ENCODE data around the gene MEPCE. TPM values are rescaled to one million over a fixed set of nuclear protein-coding genes. Genes with fewer than 3 reads are reported as not detected.
"Not testable (repeated sequence)": the region's sequence is repeated elsewhere in the genome, so short reads cannot be mapped to it uniquely, and the experiment has no call there.

MEPCE gene
- polyA plus RNA-seq, 1 donor from 2014 or later: 19.8 TPM

DNA sequence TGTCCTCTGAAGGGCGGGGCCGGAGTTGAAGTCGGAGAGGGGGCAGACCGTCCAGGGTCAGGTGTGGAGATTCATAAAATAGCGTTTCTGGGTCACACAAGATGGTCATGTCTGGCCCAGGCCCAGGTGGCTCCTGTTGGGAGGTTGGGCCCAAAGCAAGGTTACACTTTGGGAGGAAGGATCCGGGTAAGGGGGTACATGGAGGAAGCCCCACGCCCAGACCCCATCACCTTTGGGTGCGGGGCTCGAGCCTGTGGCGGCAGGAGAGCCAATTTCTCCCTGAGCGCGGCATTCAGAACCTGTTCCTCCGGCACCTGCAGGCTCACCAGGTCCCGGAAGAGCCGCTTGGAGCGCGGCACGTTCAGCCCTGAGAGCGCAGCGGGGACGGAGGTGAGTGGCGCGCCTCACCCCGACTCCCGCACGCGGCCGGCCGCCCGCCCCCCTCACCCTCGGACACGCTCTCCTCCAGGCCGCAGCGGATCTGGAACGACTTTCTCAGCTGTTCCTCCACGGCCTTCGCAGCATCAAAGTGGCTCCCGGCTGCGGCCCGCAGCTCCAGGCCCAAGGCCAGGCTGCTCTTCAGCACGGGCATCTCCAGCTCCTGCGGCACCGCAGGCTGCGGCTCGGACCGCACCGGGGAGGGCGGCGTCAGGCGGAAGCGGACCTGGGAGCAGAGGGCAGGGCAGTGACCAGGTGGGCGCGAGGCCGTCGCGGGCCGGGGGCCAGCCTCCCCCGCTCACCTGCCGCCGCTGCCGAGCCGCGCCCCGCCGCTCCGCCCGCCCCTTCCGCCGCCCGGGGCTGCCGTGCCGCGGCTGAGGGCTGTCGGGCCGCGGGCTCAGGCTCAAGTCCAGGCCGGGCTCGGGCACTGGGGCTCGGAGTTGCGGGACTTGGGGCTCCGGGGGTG lies 6.0 kb downstream of the MEPCE start:
- peaks cover 11 to 32% (median 27%) of the 10 kb centered on the region in 3 donors for H3K4me1 Mint-ChIP-seq
- no peaks in the 10 kb centered on the region for H3K27me3 Mint-ChIP-seq
- peak overlapping the region; percentile 85 to 99 (median 96) for H3K4me3 Mint-ChIP-seq

DNA sequence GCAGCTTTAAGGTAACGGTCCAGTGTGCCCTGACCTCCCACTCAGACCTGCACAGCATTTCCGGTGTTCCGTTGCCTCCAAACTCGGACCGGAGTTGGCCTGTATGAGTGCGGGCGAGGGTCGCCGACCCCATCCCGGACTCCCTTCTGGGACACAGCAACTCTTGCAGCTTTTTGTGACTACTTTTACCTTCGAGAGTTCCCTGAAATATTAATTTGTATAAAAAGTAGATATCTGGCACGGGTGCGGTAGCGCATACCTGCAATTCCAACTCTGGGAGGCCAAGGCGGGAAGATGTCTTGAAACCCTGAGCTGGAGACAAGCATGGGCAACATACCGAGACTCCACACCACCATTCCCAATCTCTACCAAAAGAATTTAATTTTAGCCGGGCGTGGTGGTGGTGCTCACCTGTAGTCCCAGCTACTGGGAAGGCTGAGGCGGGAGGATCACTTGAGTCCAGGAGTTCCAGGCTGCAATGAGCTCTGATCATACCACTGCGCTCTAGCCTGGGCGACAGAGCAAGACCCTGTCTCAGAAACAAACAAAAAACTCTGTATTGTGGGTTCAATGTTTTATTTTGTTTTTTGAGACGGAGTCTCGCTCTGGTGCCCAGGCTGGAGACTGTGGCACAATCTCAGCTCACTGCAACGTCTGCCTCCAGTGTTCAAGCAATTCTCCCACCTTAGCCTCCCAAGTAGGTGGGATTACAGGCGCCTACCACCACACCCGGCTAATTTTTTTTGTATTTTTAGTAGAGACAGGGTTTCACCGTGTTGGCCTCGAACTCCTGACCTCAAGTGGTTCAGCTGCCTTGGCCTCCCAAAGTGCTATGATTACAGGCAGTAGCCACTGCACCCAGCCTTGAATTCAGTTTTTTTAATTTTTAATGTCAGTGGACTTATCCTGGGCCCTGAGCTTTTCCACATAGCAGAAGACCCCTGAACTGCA lies 7.8 kb downstream of the MEPCE start:
- peaks cover 3% of the 10 kb centered on the region for H3K36me3 Mint-ChIP-seq
- H3K9me3 Mint-ChIP-seq: no peaks in the 10 kb centered on the region
- H3K4me1 Mint-ChIP-seq: peaks cover 11 to 21% (median 21%) of the 10 kb centered on the region in 3 donors
- peak overlapping the region; percentile 8 to 99 (median 73) for H3K4me3 Mint-ChIP-seq
- H3K27me3 Mint-ChIP-seq: no peaks in the 10 kb centered on the region
- peak overlapping the region in 2 of 3 donors; percentile 19 to 99 for H3K27ac Mint-ChIP-seq

More for the DNA sequence above, 6.0 kb downstream of the MEPCE start:
- H3K27ac Mint-ChIP-seq: peak overlapping the region; percentile 91 to 99 (median 95)
- H3K36me3 Mint-ChIP-seq: peaks cover 3% of the 10 kb centered on the region
- H3K9me3 Mint-ChIP-seq: no peaks in the 10 kb centered on the region

DNA sequence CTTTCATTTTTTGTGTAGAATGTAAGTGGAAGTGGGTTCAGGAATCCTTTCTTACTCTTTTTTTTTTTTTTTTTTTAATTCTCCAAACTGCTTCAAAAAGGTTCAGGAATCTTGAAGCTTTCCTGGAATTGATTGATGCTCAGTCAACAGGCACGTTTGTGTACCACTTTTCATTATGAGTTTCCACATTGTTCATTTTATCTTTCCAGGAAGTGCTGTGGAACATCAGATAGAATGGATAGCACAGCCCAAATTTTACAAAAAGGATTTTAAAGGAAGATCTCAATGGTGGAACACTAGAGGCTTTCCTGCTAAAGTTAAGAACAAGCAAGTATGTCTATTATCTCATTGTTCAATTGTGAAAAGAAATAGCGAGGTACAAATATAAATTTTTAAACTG lies 8.5 kb downstream of the MEPCE start:
- peak overlapping the region in 2 of 4 donors; percentile 22 to 54 for H3K4me3 Mint-ChIP-seq
- H3K4me1 Mint-ChIP-seq: peaks cover 11 to 19% (median 18%) of the 10 kb centered on the region in 3 donors
- peak overlapping the region in 2 of 3 donors; percentile 19 to 99 for H3K27ac Mint-ChIP-seq
- H3K36me3 Mint-ChIP-seq: peaks cover 3% of the 10 kb centered on the region
- no peaks in the 10 kb centered on the region for H3K9me3 Mint-ChIP-seq
- no peaks in the 10 kb centered on the region for H3K27me3 Mint-ChIP-seq

DNA sequence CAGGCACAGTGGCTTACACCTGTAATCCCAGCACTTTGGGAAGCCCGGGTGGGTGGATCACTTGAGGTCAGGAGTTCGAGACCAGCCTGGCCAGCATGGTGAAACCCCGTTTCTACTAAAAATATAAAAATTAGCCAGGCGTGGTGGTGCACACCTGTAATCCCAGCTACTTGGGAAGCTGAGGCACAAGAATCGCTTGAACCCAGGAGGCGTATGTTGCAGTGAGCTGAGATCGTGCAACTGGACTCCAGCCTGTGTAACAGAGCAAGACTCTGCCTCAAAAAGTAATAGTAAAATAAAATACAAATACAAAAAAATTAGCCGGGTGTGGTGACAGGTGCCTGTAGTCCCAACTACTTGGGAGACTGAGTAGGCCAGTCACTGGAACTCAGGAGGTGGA lies 9.1 kb downstream of the MEPCE start:
- peak overlapping the region in 1 of 4 donors; percentile 26 for H3K4me3 Mint-ChIP-seq
- not testable (repeated sequence) for H3K36me3 Mint-ChIP-seq, H3K27ac Mint-ChIP-seq, H3K9me3 Mint-ChIP-seq, H3K27me3 Mint-ChIP-seq
- H3K4me1 Mint-ChIP-seq: peaks cover 11 to 17% (median 16%) of the 10 kb centered on the region in 3 donors

DNA sequence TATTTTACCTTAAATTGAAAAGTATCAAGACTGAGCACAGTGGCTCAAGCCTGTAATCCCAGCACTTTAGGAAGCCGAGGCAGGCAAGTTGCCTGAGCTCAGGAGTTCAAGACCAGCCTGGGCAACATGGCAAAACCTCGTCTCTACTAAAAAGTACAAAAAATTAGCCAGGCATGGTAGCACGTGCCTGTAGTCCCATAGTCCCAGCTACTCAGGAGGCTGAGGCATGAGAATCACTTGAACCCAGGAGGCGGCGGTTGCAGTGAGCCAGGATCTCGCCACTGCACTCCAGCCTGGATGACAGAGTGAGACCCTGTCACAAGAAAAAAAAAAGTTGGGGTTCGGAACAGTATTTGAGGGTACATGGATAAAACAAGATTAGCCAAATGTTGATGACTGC lies 9.6 kb downstream of the MEPCE start:
- not testable (repeated sequence) for H3K9me3 Mint-ChIP-seq, H3K27ac Mint-ChIP-seq, H3K27me3 Mint-ChIP-seq, H3K36me3 Mint-ChIP-seq
- peak overlapping the region in 1 of 4 donors; percentile 26 for H3K4me3 Mint-ChIP-seq
- peaks cover 11 to 12% (median 11%) of the 10 kb centered on the region in 3 donors for H3K4me1 Mint-ChIP-seq

DNA sequence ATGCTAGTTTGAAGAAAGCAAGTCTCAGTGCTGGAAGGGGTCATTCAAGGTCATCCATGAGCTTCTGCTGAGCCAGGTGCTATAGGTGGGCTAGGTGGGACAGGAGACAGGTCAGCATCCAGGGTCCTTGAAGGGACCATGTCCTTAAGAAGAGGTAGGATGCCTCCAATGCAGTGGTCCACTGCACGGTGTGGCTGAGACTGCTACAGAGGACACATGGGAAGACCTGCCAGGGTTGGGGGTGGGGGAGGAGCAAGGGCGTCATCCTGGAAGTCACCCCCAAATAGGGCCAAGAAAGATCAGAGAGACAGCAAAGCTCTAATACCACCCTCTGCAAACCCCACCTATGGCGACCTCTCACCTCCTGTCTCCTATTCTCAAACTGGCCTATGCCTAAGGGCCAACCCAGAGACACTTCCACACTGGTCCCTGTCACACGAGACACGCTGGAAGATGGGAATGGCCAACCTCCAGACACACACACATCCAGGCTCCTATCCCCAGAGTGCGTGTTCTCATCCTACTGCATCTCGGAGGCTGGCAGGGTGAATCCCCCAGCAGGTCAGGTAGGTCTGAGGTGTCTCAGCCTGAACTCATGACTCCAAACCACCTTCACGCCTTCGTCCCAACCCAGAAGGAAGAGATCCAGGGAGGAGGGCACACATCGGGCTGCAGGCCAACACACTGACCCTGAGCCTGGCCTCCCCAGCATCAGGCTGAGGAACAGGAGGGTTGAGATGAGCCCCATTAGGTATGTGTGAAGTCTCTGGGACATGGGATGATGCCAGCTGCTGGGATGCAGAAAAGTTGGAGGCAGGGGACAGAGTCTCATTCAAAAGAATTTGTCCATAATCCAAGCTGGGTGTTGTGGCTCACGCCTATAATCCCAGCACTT lies 12.3 kb downstream of the MEPCE start:
- no peak overlapping the region for H3K27ac Mint-ChIP-seq
- H3K36me3 Mint-ChIP-seq: no peaks in the 10 kb centered on the region
- H3K9me3 Mint-ChIP-seq: no peaks in the 10 kb centered on the region
- peak overlapping the region in 1 of 4 donors; percentile 44 for H3K4me3 Mint-ChIP-seq
- H3K27me3 Mint-ChIP-seq: no peaks in the 10 kb centered on the region
- H3K4me1 Mint-ChIP-seq: peaks cover 0 to 9% (median 6%) of the 10 kb centered on the region in 3 donors

DNA sequence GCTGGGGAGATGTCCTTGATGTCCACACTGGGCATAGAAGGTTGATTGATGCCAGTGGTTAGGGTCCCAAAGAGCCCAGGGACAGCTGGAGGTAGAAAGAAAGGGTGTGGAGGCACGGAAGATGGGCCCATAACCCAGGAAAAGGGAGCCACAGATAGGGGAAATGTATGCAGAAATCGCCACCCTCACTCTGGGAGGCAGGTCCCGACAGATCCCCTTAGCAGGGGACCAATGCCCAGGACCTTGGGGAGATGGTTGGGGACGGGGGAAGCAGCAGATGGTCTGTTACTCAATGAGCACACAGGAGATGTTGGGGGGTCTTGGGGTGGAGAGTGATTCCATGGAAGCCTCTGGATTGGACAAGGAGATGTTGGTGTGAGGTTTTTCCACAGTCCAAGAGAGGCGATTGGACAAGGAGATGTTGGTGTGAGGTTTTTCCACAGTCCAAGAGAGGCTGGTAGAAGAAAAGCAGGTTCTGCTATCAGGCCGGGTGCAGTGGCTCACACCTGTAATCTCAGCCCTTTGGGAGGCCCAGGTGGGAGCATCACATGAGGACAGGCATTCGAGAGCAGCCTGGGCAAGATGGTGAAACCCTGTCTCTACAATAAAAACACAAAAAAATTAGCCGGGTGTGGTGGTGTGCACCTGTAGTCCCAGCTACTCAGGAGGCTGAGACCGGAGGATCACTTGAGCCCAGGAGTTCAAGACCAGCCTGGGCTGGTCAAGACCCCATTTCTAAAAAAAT lies 13.6 kb downstream of the MEPCE start:
- Mint-ChIP-seq H3K27ac (peak overlapping the region; percentile 33 to 77 (median 39)), H3K27me3 (no peaks in the 10 kb centered on the region), H3K4me3 (peak overlapping the region in 1 of 4 donors; percentile 27), H3K9me3 (no peaks in the 10 kb centered on the region), H3K4me1 (peaks cover 0 to 9% (median 6%) of the 10 kb centered on the region in 3 donors), H3K36me3 (no peaks in the 10 kb centered on the region)

DNA sequence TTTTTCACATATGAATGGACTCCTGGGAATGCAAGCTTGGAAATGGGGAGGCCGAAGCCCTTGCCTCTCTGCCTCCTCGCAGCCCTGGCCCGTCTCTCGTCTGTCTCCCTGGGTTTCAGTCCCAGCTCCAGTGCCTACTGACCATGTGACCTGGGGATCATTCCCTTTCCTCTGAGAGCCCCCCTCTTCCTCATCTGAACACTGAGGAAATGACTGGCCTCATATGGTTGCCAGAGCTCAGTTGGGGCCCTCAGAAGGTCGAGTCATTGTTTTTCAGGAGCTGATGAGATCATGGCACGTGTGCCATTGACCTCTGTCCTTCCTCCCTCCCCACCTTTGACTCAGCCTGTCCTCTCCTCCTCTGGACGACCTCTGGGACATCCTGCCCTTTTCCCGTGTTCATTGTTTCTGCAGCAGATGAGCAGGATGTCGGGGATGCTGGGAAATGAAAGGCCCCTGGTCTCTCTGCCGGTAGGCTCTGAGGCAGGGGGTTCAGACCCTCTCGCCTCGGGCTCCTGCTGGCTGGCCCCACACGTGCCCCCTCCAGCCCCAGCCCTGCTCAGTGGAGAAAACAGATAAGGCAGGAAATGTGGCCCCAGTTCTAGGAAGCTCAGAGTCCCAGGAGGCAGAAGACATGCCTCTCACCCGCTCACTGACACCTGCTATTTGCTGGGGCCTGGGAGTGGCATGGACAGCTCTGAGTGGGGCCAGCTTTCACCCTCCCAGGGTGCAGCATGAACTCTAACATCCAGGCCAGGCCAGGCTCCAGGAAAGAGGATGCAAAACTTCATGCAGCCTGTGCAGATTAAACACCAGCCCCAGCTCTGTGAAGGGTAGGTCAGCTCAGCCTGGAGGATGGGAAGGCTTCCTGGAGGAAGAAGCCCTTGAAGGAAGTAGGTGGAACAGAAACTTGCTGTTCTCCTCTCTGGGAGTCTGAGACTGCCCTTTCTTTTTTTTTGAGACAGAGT lies 15.0 kb downstream of the MEPCE start:
- no peaks in the 10 kb centered on the region for H3K36me3 Mint-ChIP-seq
- H3K4me1 Mint-ChIP-seq: peaks cover 0 to 9% (median 6%) of the 10 kb centered on the region in 3 donors
- no peaks in the 10 kb centered on the region for H3K9me3 Mint-ChIP-seq
- no peaks in the 10 kb centered on the region for H3K27me3 Mint-ChIP-seq
- peak overlapping the region; percentile 33 to 63 (median 47) for H3K27ac Mint-ChIP-seq
- H3K4me3 Mint-ChIP-seq: peak overlapping the region in 3 of 4 donors; percentile 6 to 80 (median 25)

DNA sequence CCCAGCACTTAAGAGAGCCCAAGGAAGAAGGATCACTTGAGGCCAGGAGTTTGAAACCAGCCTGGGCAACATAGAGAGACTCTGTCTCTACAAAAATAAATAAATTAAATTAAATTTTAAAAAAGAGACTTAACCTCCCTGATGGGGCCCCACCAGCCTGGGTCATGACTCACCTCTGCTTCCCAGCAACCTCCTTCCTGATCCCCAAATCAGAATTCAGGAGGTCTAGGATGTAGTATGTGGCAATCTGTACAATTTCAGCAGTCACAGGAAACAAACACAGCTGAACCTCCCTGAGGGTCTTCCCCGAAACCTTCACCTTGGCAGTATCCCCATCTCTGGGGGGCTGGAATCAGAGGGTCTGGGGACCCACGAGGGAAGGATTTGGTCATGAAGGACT lies 16.4 kb downstream of the MEPCE start:
- Mint-ChIP-seq H3K27me3 (no peaks in the 10 kb centered on the region), H3K9me3 (no peaks in the 10 kb centered on the region), H3K4me3 (no peak overlapping the region), H3K36me3 (no peaks in the 10 kb centered on the region), H3K27ac (peak overlapping the region in 2 of 3 donors; percentile 23 to 70), H3K4me1 (peaks cover 7 to 12% (median 10%) of the 10 kb centered on the region in 3 donors)

DNA sequence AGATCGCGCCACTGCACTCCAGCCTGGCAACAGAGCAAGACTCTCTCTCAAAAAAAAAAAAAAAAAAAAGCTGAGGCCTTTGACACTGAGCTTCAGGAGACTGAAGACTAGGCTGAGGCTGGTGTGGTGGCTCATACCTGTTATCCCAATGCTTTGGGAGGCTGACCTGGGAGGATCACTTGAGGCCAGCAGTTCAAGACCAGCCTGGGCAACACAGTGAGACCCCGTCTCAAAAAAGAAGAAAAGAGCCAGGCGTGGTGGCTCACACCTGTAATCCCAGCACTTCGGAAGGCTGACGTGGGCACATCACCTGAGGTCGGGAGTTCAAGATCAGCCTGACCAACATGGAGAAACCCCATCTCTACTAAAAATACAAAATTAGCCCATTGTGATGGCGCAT lies 17.7 kb downstream of the MEPCE start:
- H3K9me3 Mint-ChIP-seq, H3K27me3 Mint-ChIP-seq, H3K36me3 Mint-ChIP-seq: not testable (repeated sequence)
- Mint-ChIP-seq H3K4me3 (peak overlapping the region in 1 of 4 donors; percentile 28), H3K27ac (peak overlapping the region in 1 of 3 donors; percentile 42), H3K4me1 (peaks cover 7 to 12% (median 10%) of the 10 kb centered on the region in 3 donors)

DNA sequence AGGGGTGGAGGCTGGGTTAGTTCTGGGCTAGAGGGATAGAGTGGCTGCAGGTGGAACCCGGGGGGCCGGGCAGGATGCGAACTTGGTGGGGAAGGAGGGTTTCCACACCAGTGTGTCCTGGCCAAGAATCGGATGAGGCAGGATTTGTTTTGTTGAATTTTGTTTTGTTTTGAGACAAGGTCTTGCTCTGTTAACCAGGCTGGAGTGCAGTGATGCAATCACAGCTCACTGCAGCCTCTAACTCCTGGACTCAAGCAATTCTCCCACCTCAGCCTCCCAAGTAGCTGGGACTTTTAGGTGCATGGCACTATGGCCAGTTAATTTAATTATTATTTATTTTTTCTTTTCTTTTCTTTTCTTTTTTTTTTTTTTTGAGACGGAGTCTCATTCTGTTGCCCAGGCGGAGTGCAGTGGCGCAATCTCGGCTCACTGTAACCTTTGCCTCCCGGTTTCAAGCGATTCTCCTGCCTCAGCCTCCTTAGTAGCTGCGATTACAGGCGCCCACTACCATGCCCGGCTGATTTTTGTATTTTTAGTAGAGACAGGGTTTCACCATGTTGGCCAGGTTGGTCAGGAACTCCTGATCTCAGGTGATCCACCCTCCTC lies 19.7 kb downstream of the MEPCE start:
- Mint-ChIP-seq H3K27ac (no peak overlapping the region), H3K9me3 (no peaks in the 10 kb centered on the region), H3K4me3 (peak overlapping the region; percentile 3 to 63 (median 38)), H3K4me1 (peaks cover 7 to 11% (median 10%) of the 10 kb centered on the region in 3 donors), H3K27me3 (no peaks in the 10 kb centered on the region), H3K36me3 (no peaks in the 10 kb centered on the region)

DNA sequence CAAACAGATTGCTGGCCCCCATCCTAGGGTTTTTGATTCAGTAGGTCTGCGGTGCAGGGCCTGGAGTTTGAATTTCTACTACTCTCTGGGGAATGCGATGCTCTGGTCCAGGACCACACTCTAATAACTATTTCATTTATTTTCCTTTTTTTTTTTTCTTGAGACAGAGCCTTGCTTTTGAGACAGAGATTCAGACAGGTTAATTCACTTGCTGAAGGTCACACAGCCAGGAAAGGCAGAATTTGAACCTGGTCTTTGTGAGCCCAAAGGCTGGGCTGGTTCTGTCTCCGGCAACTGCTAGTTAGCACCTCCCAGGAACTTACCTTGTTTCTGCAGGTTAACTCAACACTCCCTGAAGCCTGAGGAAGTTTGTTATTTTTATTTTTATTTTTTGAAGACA lies 22.9 kb downstream of the MEPCE start:
- H3K9me3 Mint-ChIP-seq: no peaks in the 10 kb centered on the region
- no peaks in the 10 kb centered on the region for H3K27me3 Mint-ChIP-seq
- H3K4me3 Mint-ChIP-seq: no peak overlapping the region
- H3K4me1 Mint-ChIP-seq: peaks cover 3 to 13% (median 6%) of the 10 kb centered on the region in 3 donors
- H3K27ac Mint-ChIP-seq: no peak overlapping the region
- no peaks in the 10 kb centered on the region for H3K36me3 Mint-ChIP-seq
